GM13977 (cell line): ENCODE data around the gene KIF3B.

Experiments
- DNase-seq: peaks from one replicate; pipeline ENCODE4 v3.0.0; 2012; ENCODE audit warnings: low spot score
- CTCF ChIP-seq: IDR thresholded peaks from 2 replicates; pipeline ENCODE4 v1.5.1; 2012; ENCODE audit warnings: mild to moderate bottlenecking, control low read depth; ENCODE audit not compliant: insufficient read depth; ENCODE audit errors: extremely low read depth, missing control alignments
- in situ Hi-C: fragments of 300-500 bp; cut with MboI; formaldehyde crosslinking; loops from one replicate; pipeline ENCODE4 v1.12.0; 2022; ENCODE audit warnings: low sequenced_read_pairs, low pct_unique_long_range_greater_than_20kb, mixed read lengths, inconsistent platforms; ENCODE audit not compliant: unreplicated experiment

KIF3B gene

GRCh38 chr20:32302507-32302872, 25.0 kb downstream of the KIF3B start:
- no peak for DNase-seq
- in situ Hi-C loops: no loop called here
- no peak for TF ChIP-seq CTCF

GRCh38 chr20:32304131-32304746, 26.8 kb downstream of the KIF3B start:
- DNase-seq: no peak
- no peak for TF ChIP-seq CTCF
- in situ Hi-C loops: no loop called here

GRCh38 chr20:32312718-32313424, 35.4 kb downstream of the KIF3B start:
- TF ChIP-seq CTCF: no peak
- DNase-seq: no peak
- in situ Hi-C loops: no loop called here

GRCh38 chr20:32314768-32315167, 37.3 kb downstream of the KIF3B start:
- TF ChIP-seq CTCF: no peak
- in situ Hi-C loops: no loop called here

GRCh38 chr20:32315399-32315798, 37.9 kb downstream of the KIF3B start:
- no peak for TF ChIP-seq CTCF
- DNase-seq: no peak
- in situ Hi-C loops: no loop called here

More at GRCh38 chr20:32314768-32315167, 37.3 kb downstream of the KIF3B start:
- DNase-seq: no peak

GRCh38 chr20:32315891-32316290, 38.4 kb downstream of the KIF3B start:
- no peak for DNase-seq
- in situ Hi-C loops: no loop called here
- TF ChIP-seq CTCF: no peak
